HG02973 (cell line): Measurements from ENCODE around the gene ZSWIM3.

Experiments
- ATAC-seq: cut with Tn5 transposase; IDR thresholded peaks from one replicate; pipeline ENCODE4 v1.9.1; 2021; ENCODE audit warnings: moderate library complexity; ENCODE audit not compliant: unreplicated experiment

Gene ZSWIM3

GRCh38 chr20:45927071-45927878, 69.9 kb downstream of the ZSWIM3 start:
- ATAC-seq: no peak
